Astrocyte of the spinal cord (primary cell): ENCODE measurements around the gene ADARB2.

ENCODE experiments used
- DNase-seq: peaks from one replicate; pipeline ENCODE4 v3.0.0; 2011; ENCODE audit warnings: low read depth, low spot score
- H3K4me3 ChIP-seq: 2 replicates; pipeline ENCODE4 v1.5.1; 2011; ENCODE audit warnings: low read depth, mild to moderate bottlenecking, low read length, moderate library complexity
- in situ Hi-C: cut with HindIII; loops from 2 replicates; pipeline ENCODE4 v1.10.0; 2017; ENCODE audit warnings: low sequenced_read_pairs
- TF ChIP-seq, protein P1 (sequence below): IDR thresholded peaks from 2 replicates; pipeline ENCODE4 v1.5.1; 2012; ENCODE audit warnings: low read depth, mild to moderate bottlenecking, low read length, inconsistent platforms

The ADARB2 gene

DNA sequence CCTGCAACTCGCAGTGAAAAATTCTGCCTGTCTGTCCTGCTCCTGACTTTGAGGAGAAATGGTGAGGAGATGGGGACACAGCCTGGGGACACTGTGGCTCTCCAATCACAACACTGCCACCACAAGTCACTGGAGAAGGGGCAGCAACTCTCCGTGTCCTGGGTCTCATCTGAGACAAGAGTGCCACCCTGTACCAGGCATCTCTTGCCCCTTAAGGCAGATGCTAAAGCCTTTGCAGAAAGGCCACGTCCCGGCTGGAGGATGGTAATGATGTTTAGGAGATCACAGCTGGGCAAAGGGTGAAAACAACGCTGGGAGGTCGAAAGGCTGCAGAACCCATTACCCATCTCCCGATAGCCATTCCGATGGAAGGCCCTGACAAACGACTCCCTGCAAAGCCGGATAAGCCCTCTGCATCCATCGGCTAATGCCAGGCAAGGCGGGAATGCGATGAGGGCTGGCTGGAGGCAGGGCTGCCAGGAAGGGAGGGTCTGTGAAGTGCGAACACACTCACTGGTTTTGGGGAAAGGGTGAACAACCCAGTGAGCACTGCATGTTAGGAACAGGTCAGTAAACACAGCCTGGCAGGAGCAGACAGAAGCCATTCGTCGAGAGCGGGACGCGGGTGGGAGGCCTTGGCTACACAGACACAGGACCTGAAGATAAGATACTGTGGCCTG, 190.8 kb downstream of the ADARB2 start:
- no peak overlapping the region for H3K4me3 ChIP-seq
- TF ChIP-seq, protein P1, sequence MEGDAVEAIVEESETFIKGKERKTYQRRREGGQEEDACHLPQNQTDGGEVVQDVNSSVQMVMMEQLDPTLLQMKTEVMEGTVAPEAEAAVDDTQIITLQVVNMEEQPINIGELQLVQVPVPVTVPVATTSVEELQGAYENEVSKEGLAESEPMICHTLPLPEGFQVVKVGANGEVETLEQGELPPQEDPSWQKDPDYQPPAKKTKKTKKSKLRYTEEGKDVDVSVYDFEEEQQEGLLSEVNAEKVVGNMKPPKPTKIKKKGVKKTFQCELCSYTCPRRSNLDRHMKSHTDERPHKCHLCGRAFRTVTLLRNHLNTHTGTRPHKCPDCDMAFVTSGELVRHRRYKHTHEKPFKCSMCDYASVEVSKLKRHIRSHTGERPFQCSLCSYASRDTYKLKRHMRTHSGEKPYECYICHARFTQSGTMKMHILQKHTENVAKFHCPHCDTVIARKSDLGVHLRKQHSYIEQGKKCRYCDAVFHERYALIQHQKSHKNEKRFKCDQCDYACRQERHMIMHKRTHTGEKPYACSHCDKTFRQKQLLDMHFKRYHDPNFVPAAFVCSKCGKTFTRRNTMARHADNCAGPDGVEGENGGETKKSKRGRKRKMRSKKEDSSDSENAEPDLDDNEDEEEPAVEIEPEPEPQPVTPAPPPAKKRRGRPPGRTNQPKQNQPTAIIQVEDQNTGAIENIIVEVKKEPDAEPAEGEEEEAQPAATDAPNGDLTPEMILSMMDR = no peak
- in situ Hi-C loops = no loop called here
- no peak for DNase-seq

DNA sequence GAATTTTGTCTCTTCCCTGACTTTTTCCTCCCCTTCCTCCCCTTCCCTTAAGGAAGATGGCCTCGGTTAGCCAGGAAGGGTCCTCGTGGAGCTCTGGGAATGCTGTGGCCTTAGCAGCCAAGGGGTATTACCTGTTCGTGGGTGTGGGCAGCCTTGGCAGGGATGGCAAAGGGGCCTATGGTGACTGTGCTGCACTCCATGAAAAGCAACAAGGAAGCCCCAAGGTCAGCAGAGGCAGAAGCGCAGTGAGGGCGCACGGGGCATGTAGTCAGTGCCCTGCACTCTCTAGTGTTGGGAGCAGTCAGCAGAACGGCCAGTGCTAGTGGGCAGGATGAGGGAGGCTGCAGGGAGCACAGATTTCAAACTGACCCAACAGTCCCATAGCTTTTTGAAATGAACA, 191.8 kb downstream of the ADARB2 start:
- DNase-seq = no peak
- in situ Hi-C loops = no loop called here
- no peak overlapping the region for H3K4me3 ChIP-seq
- TF ChIP-seq, protein P1 = no peak

DNA sequence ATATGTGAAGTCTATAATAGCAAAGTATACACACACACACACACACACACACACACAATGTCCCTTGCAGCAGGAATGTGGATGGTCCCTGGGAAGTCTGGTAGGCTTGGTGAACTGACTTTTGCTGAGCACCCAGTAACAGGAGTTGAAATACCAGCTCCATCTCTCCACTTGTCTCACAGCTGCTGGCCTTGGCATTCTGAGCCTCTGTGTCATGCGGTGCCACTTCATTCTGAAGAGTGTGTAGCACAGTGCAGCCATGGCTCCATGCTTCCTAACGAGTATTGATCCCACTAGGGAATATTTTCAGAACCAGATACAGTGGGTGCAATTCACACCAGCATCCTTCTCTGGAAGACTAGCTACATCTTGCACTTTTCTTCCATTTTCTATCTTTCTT, 192.4 kb downstream of the ADARB2 start:
- no peak overlapping the region for H3K4me3 ChIP-seq
- in situ Hi-C loops = no loop called here
- no peak for DNase-seq
- TF ChIP-seq, protein P1 = no peak

DNA sequence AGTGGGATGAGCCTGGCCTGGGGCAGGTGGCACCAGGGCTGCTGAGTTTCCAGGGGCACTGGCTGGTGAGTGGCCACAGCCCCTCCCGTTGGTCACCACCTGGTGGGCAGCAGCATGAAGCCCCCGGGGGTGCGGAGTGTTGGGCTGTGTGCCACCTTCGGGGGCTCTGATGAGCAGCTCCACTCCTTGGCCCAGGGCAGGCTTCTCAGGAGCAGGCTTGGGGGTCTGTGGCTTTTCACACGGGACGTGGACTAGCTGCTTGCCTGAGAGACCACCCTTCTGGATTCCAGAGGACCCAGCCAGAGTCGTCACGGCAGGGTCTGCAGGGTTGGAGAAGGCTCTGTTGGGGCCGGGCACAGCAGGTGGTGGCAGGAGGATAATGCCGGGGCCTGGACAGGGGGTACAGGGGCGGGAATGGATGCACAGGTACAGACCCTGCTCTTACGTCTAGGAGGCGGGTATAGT, 193.1 kb downstream of the ADARB2 start:
- TF ChIP-seq, protein P1 = no peak
- in situ Hi-C loops = no loop called here
- no peak for DNase-seq
- H3K4me3 ChIP-seq = no peak overlapping the region

DNA sequence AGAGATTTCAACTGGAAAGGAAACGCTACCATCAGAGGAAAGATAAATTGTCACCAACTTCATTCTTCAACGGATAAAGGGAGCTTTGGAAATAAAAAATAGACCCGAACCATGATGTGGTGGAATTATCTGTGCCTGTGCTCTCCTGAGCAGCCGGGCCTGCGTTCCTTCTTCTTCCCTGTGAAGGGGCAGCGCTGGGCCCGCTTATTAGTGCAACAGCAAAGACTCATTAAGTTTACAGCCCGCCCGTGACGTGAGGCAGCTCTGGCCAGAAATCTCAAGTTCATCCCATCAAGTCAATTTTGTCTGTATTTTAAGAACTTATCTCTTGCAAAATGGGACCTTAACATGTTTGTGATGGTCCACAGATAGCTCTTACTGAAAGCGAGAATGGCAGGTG, 193.7 kb downstream of the ADARB2 start:
- in situ Hi-C loops = no loop called here
- no peak for DNase-seq
- H3K4me3 ChIP-seq = no peak overlapping the region
- TF ChIP-seq, protein P1 = no peak

DNA sequence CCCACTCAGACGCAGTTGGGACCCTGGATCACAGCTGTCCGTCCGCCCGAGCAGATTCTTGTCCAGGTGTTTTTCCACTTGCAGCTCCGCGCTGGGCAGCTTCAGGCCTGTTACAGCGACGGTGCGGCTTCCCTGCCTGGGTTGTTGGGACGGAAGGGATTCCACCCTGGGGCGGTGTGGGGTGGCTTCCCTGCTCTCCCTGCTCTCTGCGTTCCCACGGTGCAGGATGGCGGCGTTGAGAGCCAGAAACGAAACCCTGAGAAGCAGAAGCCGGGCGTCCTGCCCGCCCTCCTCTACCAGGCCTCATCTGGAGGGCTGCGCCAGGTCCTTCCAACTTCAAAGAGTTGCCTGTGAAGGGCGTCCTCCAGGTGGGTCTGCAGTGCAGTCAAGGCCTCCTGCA, 194.4 kb downstream of the ADARB2 start:
- DNase-seq = no peak
- TF ChIP-seq, protein P1 = no peak
- in situ Hi-C loops = no loop called here
- no peak overlapping the region for H3K4me3 ChIP-seq
